ENCODE data around the gene NUDCD3.
"Not testable (repeated sequence)": the region's sequence is repeated elsewhere in the genome, so short reads cannot be mapped to it uniquely, and the experiment has no call there.

The NUDCD3 gene

DNA sequence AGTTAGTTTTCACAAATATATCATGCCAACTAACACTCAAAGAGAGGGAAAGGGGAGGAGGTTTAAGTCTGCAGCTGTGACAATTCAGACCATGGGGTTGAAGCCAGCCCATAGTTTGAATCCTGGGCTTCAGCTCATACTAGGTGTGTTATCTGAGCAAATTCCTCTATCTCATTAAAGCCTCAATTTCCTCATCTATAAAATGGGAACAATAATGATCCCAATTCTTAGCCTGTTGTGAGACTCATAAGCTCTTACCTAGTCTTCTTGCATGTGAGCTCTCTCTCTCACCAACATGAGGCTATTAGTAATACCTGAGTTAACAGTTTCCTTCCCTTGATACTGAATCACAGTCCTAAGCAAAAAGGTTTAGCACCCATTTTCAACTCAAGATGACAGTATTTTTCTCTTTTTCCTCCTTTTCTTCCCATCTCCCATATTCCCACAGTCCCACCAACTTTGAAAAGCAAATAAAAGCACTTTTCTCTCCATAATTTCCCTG, 49.8 kb downstream of the NUDCD3 start:
- H3K9me3 ChIP-seq (ENCODE audit: control insufficient read depth, low read length) = no peaks in the 10 kb centered on the region
- no peaks in the 10 kb centered on the region for H3K27me3 ChIP-seq (replicated peaks; ENCODE audit: control insufficient read depth, insufficient read depth, low read length)
- no peaks in the 10 kb centered on the region for H3K36me3 ChIP-seq (ENCODE audit: control insufficient read depth, insufficient read depth, low read length, severe bottlenecking)
- peaks cover 2% of the 10 kb centered on the region for H3K4me1 ChIP-seq (ENCODE audit: control insufficient read depth, insufficient read depth, low read length)
- no peak overlapping the region for H3K4me3 ChIP-seq (ENCODE audit: low read length)
- H3K9ac ChIP-seq (ENCODE audit: low read length) = no peak overlapping the region
- DNase-seq (ENCODE audit: low read depth) = no peak

- Histone ChIP-seq H3K4me1 (ENCODE audit: control insufficient read depth, insufficient read depth, low read length) (no peaks in the 10 kb centered on the region), H3K9ac (ENCODE audit: low read length) (no peak overlapping the region), H3K9me3 (ENCODE audit: control insufficient read depth, low read length) (no peaks in the 10 kb centered on the region), H3K27me3 (replicated peaks; ENCODE audit: control insufficient read depth, insufficient read depth, low read length) (no peaks in the 10 kb centered on the region), H3K36me3 (ENCODE audit: control insufficient read depth, insufficient read depth, low read length, severe bottlenecking) (no peaks in the 10 kb centered on the region), H3K4me3 (ENCODE audit: low read length) (no peak overlapping the region)
- no peak for DNase-seq (ENCODE audit: low read depth)
Measured at GRCh38 chr7:44439926-44440325, 50.5 kb downstream of the NUDCD3 start.

DNA sequence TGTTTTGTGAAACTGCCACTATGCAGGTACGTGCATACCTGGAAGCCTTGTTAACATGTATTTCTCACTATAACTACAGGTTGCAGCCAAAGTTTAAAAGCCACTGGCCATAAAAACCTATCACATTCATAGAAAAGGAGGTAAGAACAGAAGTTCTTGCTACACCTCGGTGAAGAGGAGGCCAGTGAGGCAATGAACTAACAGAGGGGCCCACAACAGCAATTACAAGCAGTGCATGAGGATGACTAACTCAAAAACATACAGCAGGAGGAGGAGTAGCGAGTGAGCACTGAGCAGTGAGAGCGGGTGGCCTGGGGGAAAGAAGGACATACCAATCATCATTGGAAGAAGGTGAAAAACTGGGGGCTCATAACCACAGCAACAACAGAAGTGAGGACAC, 51.6 kb downstream of the NUDCD3 start:
- no peaks in the 10 kb centered on the region for H3K27me3 ChIP-seq (replicated peaks; ENCODE audit: control insufficient read depth, insufficient read depth, low read length)
- H3K9me3 ChIP-seq (ENCODE audit: control insufficient read depth, low read length) = no peaks in the 10 kb centered on the region
- H3K4me1 ChIP-seq (ENCODE audit: control insufficient read depth, insufficient read depth, low read length) = no peaks in the 10 kb centered on the region
- H3K4me3 ChIP-seq (ENCODE audit: low read length) = no peak overlapping the region
- H3K36me3 ChIP-seq (ENCODE audit: control insufficient read depth, insufficient read depth, low read length, severe bottlenecking) = no peaks in the 10 kb centered on the region
- no peak for DNase-seq (ENCODE audit: low read depth)
- no peak overlapping the region for H3K9ac ChIP-seq (ENCODE audit: low read length)

DNA sequence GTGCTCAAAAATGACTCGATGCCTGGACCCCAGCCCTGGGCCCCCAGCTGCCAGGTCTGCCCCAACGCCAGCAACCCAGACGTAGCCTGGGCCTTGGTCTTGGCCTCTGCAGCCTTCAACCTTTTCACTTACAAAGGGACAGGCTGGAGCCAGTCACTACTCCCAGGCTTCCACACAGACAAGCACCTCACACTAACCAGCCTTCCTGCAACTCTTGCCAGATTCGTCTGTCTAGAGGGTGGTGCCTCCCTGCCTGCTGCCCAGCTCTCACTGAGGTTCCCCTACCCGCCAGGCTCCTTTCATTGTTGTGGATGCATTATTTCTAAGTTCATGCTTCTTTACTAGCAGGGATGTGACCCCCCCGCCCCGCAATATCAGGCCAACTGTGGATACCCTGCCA, 56.3 kb downstream of the NUDCD3 start:
- DNase-seq (ENCODE audit: low read depth) = no peak
- Histone ChIP-seq H3K27me3 (replicated peaks; ENCODE audit: control insufficient read depth, insufficient read depth, low read length) (no peaks in the 10 kb centered on the region), H3K36me3 (ENCODE audit: control insufficient read depth, insufficient read depth, low read length, severe bottlenecking) (peaks cover 6% of the 10 kb centered on the region), H3K9ac (ENCODE audit: low read length) (no peak overlapping the region), H3K9me3 (ENCODE audit: control insufficient read depth, low read length) (no peaks in the 10 kb centered on the region), H3K4me1 (ENCODE audit: control insufficient read depth, insufficient read depth, low read length) (no peaks in the 10 kb centered on the region), H3K4me3 (ENCODE audit: low read length) (no peak overlapping the region)

DNA sequence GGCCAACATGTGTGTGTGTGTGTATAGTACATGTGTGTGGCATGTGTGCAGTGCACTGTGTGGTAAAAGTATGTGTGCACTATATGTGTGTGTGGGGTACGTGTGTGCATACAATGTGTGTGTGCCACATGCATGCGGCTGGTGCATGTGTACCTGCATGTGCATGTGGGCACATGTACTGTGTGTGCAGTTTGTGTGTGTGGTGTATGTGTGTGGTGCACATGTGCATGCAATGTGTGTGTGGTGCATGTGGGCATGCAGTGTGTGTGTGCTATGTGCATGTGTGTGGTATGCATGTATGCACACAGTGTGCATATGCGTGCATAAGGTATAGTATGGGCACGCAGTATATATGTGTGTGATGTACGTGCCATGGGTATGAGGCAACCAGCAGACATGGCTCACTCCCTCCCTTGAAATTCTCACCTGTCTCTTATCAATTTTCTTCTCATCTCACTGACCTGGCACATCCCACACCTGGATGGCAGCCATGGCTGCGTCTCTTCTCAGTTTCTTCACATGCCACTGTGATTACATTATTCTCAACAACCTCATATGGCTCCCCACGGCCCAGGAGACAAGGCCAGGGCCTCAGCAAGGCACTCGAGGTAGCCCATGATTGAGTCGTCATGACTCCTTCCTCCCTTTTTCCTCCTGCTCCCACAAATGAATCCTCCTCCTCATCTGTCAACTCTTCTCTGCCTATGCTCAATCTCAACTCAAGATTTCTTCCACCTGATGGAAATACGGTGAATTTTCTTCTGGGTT, 57.0 kb downstream of the NUDCD3 start:
- Histone ChIP-seq H3K4me1 (ENCODE audit: control insufficient read depth, insufficient read depth, low read length) (no peaks in the 10 kb centered on the region), H3K9me3 (ENCODE audit: control insufficient read depth, low read length) (no peaks in the 10 kb centered on the region), H3K4me3 (ENCODE audit: low read length) (no peak overlapping the region), H3K27me3 (replicated peaks; ENCODE audit: control insufficient read depth, insufficient read depth, low read length) (no peaks in the 10 kb centered on the region), H3K36me3 (ENCODE audit: control insufficient read depth, insufficient read depth, low read length, severe bottlenecking) (peaks cover 6% of the 10 kb centered on the region), H3K9ac (ENCODE audit: low read length) (no peak overlapping the region)
- no peak for DNase-seq (ENCODE audit: low read depth)

GRCh38 chr7:44432381-44432977, 58.0 kb downstream of the NUDCD3 start:
- Histone ChIP-seq H3K9me3 (ENCODE audit: control insufficient read depth, low read length) (no peaks in the 10 kb centered on the region), H3K36me3 (ENCODE audit: control insufficient read depth, insufficient read depth, low read length, severe bottlenecking) (peaks cover 6% of the 10 kb centered on the region), H3K27me3 (replicated peaks; ENCODE audit: control insufficient read depth, insufficient read depth, low read length) (no peaks in the 10 kb centered on the region), H3K4me3 (ENCODE audit: low read length) (no peak overlapping the region), H3K4me1 (ENCODE audit: control insufficient read depth, insufficient read depth, low read length) (no peaks in the 10 kb centered on the region), H3K9ac (ENCODE audit: low read length) (no peak overlapping the region)
- DNase-seq (ENCODE audit: low read depth) = no peak

DNA sequence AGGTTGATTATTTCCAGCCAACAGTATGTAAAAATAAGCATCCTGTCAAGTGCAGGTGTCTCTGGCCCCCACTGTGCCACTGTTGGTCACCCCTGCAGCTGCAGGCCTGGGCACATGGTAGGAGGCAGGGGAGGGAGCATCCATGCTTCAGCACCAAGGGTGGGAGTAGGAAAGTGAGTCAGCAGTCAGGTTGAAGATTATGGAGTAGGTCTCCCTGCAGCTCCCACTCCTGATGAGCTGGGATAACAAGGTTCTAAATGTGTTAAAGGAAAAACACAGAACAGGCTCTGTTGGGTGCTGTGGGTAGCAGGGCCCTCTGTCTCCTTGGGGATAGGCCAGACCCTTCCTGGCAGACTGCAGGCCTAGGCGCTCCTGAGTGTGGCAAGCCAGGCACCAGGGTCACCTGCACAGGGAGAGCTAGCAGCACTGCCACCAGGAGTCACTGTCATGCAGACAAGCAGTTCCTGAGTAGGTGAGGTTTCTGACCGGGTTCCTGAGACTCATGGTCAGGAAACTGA, 59.3 kb downstream of the NUDCD3 start:
- Histone ChIP-seq H3K9ac (ENCODE audit: low read length) (no peak overlapping the region), H3K4me3 (ENCODE audit: low read length) (no peak overlapping the region), H3K4me1 (ENCODE audit: control insufficient read depth, insufficient read depth, low read length) (no peaks in the 10 kb centered on the region), H3K36me3 (ENCODE audit: control insufficient read depth, insufficient read depth, low read length, severe bottlenecking) (peaks cover 15% of the 10 kb centered on the region), H3K9me3 (ENCODE audit: control insufficient read depth, low read length) (no peaks in the 10 kb centered on the region), H3K27me3 (replicated peaks; ENCODE audit: control insufficient read depth, insufficient read depth, low read length) (no peaks in the 10 kb centered on the region)
- no peak for DNase-seq (ENCODE audit: low read depth)

DNA sequence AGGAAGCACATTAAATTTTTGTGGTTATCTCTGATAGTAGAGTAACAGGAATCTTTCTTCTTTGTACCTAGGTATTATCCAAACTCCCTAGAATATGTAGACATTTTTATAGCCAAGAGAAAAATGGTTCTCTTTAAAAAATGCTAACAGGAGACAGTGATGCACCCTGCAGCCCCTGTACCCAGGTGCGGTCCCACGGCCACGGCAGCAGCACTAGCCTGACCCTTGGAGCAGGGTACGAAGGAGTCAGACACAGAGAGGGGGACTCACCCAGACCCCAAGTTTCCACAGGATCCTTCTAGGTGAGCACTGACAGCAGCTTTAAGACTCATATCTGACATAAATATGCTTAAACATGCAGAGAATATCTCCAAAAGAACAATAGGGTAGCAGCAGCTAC, 60.4 kb downstream of the NUDCD3 start:
- no peak overlapping the region for H3K9ac ChIP-seq (ENCODE audit: low read length)
- no peaks in the 10 kb centered on the region for H3K27me3 ChIP-seq (replicated peaks; ENCODE audit: control insufficient read depth, insufficient read depth, low read length)
- H3K4me1 ChIP-seq (ENCODE audit: control insufficient read depth, insufficient read depth, low read length) = no peaks in the 10 kb centered on the region
- no peaks in the 10 kb centered on the region for H3K9me3 ChIP-seq (ENCODE audit: control insufficient read depth, low read length)
- DNase-seq (ENCODE audit: low read depth) = no peak
- peaks cover 22% of the 10 kb centered on the region for H3K36me3 ChIP-seq (ENCODE audit: control insufficient read depth, insufficient read depth, low read length, severe bottlenecking)
- no peak overlapping the region for H3K4me3 ChIP-seq (ENCODE audit: low read length)

- not testable (repeated sequence) for H3K9me3 ChIP-seq (ENCODE audit: control insufficient read depth, low read length); DNase-seq (ENCODE audit: low read depth); H3K4me1 ChIP-seq (ENCODE audit: control insufficient read depth, insufficient read depth, low read length); H3K4me3 ChIP-seq (ENCODE audit: low read length); H3K9ac ChIP-seq (ENCODE audit: low read length); H3K27me3 ChIP-seq (replicated peaks; ENCODE audit: control insufficient read depth, insufficient read depth, low read length)
- peaks cover 16% of the 10 kb centered on the region for H3K36me3 ChIP-seq (ENCODE audit: control insufficient read depth, insufficient read depth, low read length, severe bottlenecking)
Measured at GRCh38 chr7:44424762-44425161, 65.7 kb downstream of the NUDCD3 start.

DNA sequence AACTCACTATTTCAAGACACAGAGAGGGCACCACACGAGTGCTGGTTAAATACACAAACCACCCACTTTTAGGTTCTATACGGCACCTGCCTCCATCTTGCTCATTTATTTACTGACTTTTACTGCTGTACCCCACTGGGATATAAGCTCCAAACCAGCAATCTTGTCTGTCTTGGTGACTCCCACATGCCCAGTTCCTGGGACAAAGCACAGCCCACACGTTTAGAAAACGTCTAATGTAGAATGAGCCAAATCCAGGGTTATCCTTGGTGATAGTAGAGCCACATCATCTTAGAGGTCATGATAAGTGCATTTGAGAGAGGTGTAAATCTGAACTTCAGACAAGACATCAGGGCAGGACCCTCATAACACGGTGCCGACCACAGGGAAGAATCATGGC, 73.5 kb downstream of the NUDCD3 start:
- H3K4me1 ChIP-seq (ENCODE audit: control insufficient read depth, insufficient read depth, low read length) = peaks cover 4% of the 10 kb centered on the region
- H3K9ac ChIP-seq (ENCODE audit: low read length) = no peak overlapping the region
- no peaks in the 10 kb centered on the region for H3K9me3 ChIP-seq (ENCODE audit: control insufficient read depth, low read length)

DNA sequence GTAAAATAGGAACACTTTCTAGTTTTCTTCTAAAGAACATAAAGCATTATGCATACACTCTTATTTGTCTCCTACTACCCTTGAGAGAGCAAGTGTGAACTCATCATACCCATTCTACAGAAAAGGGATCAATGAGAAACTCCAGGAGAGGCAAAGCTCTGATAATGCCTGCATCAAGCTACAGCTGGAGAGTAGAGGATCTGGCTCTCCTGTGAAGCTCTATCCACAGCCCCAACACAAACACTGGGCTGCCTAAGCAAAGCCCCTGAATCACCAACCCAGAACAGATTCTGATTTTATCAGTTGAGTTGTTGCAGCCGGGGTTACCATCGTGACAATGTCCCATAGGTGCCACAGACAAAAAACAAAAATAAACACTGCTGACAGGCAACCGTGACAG, 74.9 kb downstream of the NUDCD3 start:
- DNase-seq (ENCODE audit: low read depth) = no peak
- Histone ChIP-seq H3K4me1 (ENCODE audit: control insufficient read depth, insufficient read depth, low read length) (peaks cover 4% of the 10 kb centered on the region), H3K9ac (ENCODE audit: low read length) (no peak overlapping the region), H3K36me3 (ENCODE audit: control insufficient read depth, insufficient read depth, low read length, severe bottlenecking) (peaks cover 25% of the 10 kb centered on the region), H3K9me3 (ENCODE audit: control insufficient read depth, low read length) (peaks cover 4% of the 10 kb centered on the region), H3K4me3 (ENCODE audit: low read length) (no peak overlapping the region), H3K27me3 (replicated peaks; ENCODE audit: control insufficient read depth, insufficient read depth, low read length) (no peaks in the 10 kb centered on the region)

More for the DNA sequence above, 73.5 kb downstream of the NUDCD3 start:
- DNase-seq (ENCODE audit: low read depth) = no peak
- no peaks in the 10 kb centered on the region for H3K27me3 ChIP-seq (replicated peaks; ENCODE audit: control insufficient read depth, insufficient read depth, low read length)
- H3K4me3 ChIP-seq (ENCODE audit: low read length) = no peak overlapping the region
- H3K36me3 ChIP-seq (ENCODE audit: control insufficient read depth, insufficient read depth, low read length, severe bottlenecking) = peaks cover 17% of the 10 kb centered on the region

Measured in adipocyte (in vitro differentiated cells).